ENCODE results near the gene NUDCD3.

DNA sequence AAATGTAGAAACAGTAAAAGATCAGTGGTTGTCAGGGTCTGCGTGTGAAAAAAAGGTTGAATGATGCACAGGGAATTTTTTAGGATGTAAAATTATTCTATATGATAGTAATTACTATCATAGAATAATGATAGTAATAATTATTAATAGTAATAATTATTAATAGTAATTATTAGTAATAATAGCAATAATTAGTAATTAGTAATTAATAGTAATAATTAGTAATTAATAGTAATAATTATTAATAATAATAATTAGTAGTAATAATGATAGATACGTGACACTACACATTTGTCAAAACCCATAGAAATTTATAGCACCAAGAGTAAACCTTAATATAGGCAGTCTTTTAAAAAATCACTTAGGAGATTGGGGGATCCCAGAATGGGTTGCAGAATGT, 4.5 kb upstream of the NUDCD3 start:
- TF ChIP-seq, protein P1, sequence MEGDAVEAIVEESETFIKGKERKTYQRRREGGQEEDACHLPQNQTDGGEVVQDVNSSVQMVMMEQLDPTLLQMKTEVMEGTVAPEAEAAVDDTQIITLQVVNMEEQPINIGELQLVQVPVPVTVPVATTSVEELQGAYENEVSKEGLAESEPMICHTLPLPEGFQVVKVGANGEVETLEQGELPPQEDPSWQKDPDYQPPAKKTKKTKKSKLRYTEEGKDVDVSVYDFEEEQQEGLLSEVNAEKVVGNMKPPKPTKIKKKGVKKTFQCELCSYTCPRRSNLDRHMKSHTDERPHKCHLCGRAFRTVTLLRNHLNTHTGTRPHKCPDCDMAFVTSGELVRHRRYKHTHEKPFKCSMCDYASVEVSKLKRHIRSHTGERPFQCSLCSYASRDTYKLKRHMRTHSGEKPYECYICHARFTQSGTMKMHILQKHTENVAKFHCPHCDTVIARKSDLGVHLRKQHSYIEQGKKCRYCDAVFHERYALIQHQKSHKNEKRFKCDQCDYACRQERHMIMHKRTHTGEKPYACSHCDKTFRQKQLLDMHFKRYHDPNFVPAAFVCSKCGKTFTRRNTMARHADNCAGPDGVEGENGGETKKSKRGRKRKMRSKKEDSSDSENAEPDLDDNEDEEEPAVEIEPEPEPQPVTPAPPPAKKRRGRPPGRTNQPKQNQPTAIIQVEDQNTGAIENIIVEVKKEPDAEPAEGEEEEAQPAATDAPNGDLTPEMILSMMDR (IDR thresholded peaks at IDR 0.05) = no peak
- no peak for TF ChIP-seq POLR2A (IDR thresholded peaks at IDR 0.05)
- no peak for TF ChIP-seq EP300 (IDR thresholded peaks at IDR 0.05)
- TF ChIP-seq POLR2AphosphoS5 (IDR thresholded peaks at IDR 0.05) = no peak

Data from suprapubic skin (tissue), 4 donors.